ENCODE results near the gene ZRANB3.

Gene ZRANB3

DNA sequence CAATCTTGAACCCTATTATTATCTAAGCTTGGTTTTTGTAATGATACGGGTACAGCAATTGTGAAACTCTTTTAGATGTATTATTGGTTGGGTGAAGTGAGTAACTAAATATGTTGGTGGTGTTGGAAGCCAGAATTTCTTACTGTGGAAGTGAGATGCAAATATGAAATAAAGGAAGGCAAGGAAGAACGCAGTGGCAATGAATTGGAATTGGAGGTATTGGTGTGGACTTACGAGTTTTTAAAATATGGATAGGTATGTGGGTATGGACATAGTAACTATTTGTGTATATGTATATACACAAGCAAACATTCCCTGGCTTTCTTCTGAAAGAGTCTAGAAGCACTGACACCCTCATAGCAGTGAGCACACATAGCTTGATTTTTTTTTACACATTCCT, 373.2 kb downstream of the ZRANB3 start:
- no peak for DNase-seq (ENCODE audit: extremely low read depth, low read depth)
- TF ChIP-seq, protein P1, sequence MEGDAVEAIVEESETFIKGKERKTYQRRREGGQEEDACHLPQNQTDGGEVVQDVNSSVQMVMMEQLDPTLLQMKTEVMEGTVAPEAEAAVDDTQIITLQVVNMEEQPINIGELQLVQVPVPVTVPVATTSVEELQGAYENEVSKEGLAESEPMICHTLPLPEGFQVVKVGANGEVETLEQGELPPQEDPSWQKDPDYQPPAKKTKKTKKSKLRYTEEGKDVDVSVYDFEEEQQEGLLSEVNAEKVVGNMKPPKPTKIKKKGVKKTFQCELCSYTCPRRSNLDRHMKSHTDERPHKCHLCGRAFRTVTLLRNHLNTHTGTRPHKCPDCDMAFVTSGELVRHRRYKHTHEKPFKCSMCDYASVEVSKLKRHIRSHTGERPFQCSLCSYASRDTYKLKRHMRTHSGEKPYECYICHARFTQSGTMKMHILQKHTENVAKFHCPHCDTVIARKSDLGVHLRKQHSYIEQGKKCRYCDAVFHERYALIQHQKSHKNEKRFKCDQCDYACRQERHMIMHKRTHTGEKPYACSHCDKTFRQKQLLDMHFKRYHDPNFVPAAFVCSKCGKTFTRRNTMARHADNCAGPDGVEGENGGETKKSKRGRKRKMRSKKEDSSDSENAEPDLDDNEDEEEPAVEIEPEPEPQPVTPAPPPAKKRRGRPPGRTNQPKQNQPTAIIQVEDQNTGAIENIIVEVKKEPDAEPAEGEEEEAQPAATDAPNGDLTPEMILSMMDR (IDR thresholded peaks at IDR 0.05; ENCODE audit: low read depth, low read length, missing control alignments) = no peak
- no peak overlapping the region for H3K4me3 ChIP-seq (replicated peaks; ENCODE audit: low read depth, low read length)

DNA sequence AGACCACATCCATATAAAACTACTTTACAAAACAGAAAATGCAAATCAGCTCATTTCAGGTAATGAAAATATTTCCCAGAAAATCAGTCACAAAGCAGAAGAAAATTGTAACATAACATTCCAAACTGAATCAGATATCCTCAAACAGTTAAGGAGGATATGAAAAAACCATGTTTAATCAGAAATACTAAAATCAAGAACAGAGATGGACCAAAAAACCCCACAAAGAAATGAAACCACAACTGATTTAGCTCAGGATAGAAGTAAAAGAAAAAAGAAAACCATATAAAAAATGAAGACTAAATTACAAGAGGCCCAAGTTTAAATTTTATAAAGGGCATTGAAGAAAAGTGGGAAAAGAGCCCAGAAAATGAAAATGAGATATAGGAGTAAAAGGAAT, 376.1 kb downstream of the ZRANB3 start:
- H3K4me3 ChIP-seq (replicated peaks; ENCODE audit: low read depth, low read length) = no peak overlapping the region
- no peak for DNase-seq (ENCODE audit: extremely low read depth, low read depth)
- TF ChIP-seq, protein P1 (IDR thresholded peaks at IDR 0.05; ENCODE audit: low read depth, low read length, missing control alignments) = no peak

DNA sequence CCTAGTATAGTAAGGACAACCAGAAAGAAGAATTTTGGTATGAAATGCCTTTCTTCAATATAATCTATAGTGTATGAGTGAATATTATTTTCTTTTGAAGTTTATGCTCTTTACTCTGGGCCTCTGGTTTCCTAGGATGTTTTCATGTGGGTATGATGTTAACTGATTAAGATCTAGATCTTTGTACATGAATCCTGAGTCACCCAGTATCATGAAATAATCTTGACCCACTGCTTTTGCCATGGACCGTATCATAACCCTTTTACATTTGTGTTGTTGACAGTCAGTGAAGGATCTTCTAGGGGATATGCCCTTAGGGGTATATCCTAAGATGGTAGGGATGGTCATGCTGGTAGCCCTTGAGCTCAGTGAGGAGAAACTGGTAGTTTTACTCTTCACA, 378.7 kb downstream of the ZRANB3 start:
- TF ChIP-seq, protein P1 (IDR thresholded peaks at IDR 0.05; ENCODE audit: low read depth, low read length, missing control alignments) = no peak
- H3K4me3 ChIP-seq (replicated peaks; ENCODE audit: low read depth, low read length) = no peak overlapping the region

DNA sequence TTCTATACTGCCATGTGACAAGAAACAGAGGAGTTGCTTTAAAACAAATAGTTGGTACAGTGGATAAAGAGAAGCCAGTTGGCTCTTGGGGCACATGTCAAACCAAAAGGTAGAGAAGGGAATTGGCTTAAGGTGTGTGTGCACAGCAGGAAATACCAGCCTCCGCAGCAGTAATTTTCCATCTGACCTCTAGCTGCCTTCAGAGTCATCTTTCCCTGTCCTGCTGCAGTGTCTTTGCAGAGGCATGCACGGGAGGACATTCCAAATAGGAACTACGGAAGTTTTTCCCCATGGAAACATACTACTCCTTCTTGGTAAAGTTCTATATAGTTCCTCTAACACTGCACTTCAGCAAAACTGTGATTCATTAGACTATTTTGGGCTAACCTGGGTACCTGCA, 379.4 kb downstream of the ZRANB3 start:
- TF ChIP-seq, protein P1 (IDR thresholded peaks at IDR 0.05; ENCODE audit: low read depth, low read length, missing control alignments) = no peak
- no peak overlapping the region for H3K4me3 ChIP-seq (replicated peaks; ENCODE audit: low read depth, low read length)
- no peak for DNase-seq (ENCODE audit: extremely low read depth, low read depth)

More for the DNA sequence above, 378.7 kb downstream of the ZRANB3 start:
- DNase-seq (ENCODE audit: extremely low read depth, low read depth) = no peak

DNA sequence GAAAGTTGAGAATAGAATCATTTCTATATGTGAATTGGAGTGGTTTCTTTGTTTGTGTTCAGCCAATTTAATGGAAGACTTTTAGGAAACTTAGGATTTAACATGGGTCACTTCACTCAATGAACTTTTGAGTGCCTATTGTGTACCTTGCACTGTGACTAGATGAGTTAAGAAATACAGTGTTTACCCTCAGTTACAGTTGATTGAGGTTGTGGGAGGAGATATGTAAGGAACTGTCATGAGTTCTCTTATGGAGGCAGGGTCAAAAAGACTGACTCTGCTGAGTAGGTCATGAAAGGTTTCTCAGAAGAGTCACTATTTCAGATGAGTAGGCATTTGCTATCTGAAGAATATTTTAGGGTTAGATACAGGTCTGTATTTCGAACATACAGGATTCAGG, 380.3 kb downstream of the ZRANB3 start:
- DNase-seq (ENCODE audit: extremely low read depth, low read depth) = no peak
- TF ChIP-seq, protein P1 (IDR thresholded peaks at IDR 0.05; ENCODE audit: low read depth, low read length, missing control alignments) = no peak
- H3K4me3 ChIP-seq (replicated peaks; ENCODE audit: low read depth, low read length) = no peak overlapping the region

DNA sequence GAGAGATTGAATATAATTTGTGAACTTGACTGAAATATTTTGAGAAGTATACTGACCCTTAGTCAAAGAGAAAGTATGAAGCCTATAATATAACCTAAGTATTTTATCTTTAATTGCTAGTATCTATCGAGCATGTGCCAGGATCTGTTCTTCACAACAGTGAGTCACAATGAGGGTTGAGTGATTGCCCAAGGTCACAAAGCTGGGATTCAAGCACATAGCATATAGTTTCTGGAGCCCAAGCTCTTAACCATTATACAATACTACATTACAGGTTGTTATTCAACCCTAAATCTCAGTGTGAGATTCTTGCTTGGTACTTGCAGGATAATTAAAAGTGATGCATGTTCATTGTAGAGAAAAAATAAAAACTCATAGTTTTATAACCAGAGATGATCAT, 381.8 kb downstream of the ZRANB3 start:
- DNase-seq (ENCODE audit: extremely low read depth, low read depth) = no peak
- TF ChIP-seq, protein P1 (IDR thresholded peaks at IDR 0.05; ENCODE audit: low read depth, low read length, missing control alignments) = no peak
- no peak overlapping the region for H3K4me3 ChIP-seq (replicated peaks; ENCODE audit: low read depth, low read length)

DNA sequence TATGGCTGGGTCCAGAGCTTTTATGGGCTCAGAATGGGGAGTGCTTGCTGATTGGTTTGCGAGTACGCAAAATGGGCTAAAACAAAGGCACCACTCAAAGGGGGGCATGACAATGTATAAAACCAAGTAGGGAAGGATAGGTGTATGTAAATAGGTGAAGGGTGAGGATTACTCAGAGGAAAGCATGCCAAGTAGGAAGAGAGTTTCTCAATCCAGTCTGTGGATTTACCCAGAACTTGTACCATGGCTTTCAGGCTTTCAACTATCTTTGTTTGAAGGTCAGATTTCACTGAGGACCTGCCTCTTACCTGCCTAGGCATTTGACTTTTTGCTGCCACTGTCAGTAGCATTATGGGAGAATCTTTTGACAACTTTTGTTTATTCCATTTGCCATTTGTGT, 386.7 kb downstream of the ZRANB3 start:
- H3K4me3 ChIP-seq (replicated peaks; ENCODE audit: low read depth, low read length) = no peak overlapping the region
- TF ChIP-seq, protein P1 (IDR thresholded peaks at IDR 0.05; ENCODE audit: low read depth, low read length, missing control alignments) = no peak
- DNase-seq (ENCODE audit: extremely low read depth, low read depth) = no peak

Measured in HFF-Myc (cell line).